GM12874 (cell line): ENCODE results near the gene SPTLC3.

Source experiments
- TF ChIP-seq, protein P1 (sequence below): IDR thresholded peaks from 2 replicates; pipeline ENCODE4 v1.5.1; 2011; ENCODE audit warnings: low read depth, mild to moderate bottlenecking, control low read depth, low read length, moderate library complexity; ENCODE audit not compliant: insufficient read depth

The SPTLC3 gene

DNA sequence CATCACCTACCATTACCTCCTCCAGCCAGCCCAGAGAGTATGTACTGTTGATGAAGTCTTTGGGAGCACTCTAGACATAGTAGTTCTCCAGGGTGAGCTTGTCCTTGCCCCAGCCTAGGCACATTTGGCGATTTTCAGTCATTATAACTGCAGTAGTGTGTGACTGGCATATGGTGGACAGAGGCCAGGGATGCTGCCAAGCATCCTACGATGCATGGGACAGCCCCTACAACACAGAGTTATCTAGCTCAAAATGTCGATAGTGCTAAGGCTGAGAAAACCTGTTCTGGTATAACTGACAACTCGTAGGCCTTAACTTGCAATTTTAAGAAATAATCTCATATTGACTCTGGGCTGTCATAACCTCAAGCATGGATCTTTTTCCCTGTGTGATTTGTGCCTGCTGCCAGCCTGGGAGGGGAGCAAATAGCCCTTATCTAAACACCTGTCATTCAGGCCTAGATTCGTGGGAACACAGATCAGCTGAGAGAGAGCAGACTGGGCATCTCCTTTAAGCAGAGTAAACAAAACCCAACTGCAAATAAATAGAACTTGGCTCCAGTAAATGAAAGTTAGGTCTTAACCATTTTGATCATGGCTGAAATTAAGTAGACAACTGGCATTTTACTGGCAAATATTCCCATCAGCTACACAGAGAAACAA lies 102.6 kb downstream of the SPTLC3 start:
- TF ChIP-seq, protein P1, sequence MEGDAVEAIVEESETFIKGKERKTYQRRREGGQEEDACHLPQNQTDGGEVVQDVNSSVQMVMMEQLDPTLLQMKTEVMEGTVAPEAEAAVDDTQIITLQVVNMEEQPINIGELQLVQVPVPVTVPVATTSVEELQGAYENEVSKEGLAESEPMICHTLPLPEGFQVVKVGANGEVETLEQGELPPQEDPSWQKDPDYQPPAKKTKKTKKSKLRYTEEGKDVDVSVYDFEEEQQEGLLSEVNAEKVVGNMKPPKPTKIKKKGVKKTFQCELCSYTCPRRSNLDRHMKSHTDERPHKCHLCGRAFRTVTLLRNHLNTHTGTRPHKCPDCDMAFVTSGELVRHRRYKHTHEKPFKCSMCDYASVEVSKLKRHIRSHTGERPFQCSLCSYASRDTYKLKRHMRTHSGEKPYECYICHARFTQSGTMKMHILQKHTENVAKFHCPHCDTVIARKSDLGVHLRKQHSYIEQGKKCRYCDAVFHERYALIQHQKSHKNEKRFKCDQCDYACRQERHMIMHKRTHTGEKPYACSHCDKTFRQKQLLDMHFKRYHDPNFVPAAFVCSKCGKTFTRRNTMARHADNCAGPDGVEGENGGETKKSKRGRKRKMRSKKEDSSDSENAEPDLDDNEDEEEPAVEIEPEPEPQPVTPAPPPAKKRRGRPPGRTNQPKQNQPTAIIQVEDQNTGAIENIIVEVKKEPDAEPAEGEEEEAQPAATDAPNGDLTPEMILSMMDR = no peak

DNA sequence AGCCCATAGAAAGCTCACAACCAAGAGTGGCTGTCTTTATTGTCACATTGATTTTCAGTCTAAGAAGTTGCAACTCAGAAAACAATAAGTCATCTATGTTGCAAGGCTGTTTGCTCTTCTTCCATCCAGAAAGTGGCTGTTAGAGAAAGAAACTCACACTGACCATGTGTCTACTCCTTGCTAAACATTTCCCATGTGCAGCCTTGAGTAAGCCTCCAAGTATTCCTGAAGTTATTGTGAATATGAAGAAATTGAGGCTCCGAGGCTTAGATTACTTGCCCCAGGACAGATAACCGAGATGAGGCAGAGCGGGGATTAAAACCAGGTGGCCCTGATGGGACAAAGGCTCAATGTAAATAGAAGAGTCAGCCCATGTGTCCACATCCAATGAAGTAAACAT lies 105.0 kb downstream of the SPTLC3 start:
- TF ChIP-seq, protein P1 = no peak

DNA sequence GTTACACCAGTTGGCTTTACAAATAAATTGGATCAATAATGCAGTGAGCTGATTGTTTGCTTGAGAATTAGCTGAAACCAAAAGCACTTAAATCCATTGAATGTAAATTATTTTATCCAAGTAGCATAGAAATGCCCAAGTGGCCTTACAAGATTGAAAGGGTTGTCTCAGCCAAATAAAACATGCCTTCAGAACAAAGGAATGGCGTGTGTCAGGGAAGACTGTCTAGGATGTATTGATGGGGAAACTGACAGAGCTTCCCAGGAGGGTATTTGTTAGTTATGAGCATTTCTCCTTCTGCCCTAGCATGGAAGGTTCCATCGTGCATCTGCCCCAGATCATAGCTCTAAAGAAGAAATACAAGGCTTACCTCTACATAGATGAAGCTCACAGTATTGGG lies 108.4 kb downstream of the SPTLC3 start:
- TF ChIP-seq, protein P1 = no peak

DNA sequence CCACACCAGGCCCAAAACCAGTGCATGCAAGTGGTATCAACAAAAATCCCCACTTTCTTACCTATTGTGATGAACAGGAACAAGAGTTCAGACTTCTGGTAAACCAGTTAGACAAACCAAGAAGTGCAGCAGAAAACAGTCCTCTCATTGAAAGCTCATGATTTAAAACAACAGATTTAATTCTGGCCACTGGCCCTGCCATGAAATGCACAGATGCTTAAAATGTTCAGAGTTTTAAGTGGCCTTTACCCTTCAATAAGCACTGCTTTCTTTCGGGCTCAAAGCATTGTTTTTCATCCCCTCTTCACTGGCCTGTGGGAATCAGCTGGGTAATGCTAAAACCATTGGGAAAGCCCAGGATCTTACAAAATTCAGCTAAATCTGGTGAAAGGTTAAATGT lies 109.9 kb downstream of the SPTLC3 start:
- TF ChIP-seq, protein P1 = no peak

DNA sequence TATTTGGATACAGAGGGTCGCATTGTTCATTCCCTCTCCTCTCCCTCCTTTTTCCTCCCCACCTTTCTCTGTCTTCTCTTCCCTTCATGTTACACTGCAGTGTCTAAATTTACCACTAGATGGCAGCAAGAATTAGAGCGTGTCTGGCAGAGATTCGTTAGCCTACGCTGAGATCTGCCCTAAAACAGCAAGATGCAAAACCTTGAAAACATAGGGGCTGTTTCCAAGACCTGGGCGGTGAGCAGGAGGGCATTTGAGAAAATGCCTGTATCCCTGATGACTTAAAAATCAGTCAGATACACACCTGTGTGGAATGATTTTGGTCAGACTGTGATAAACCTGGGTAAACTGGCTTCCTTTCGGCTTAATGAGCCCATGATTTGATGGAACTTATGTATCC lies 110.8 kb downstream of the SPTLC3 start:
- TF ChIP-seq, protein P1 = peak; percentile 72

DNA sequence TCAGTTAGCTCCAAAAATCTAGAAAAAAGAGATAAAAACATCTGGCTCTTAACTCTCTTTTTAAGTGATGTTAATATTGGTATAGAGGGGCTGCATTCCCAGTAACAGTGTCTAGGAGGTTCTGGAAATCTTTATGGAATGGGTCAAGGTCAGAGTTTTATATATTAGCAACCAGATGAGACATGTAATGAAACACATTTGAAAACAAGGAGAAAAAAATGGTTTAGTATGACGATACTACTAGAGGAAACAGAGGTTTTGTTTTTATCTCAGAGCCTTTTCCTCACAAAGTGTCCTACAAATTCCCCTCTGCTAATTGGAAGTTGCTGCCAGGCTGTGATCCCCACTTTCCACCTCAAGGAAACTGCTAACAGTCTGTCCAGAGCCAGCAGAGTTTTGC lies 111.7 kb downstream of the SPTLC3 start:
- TF ChIP-seq, protein P1 = no peak

DNA sequence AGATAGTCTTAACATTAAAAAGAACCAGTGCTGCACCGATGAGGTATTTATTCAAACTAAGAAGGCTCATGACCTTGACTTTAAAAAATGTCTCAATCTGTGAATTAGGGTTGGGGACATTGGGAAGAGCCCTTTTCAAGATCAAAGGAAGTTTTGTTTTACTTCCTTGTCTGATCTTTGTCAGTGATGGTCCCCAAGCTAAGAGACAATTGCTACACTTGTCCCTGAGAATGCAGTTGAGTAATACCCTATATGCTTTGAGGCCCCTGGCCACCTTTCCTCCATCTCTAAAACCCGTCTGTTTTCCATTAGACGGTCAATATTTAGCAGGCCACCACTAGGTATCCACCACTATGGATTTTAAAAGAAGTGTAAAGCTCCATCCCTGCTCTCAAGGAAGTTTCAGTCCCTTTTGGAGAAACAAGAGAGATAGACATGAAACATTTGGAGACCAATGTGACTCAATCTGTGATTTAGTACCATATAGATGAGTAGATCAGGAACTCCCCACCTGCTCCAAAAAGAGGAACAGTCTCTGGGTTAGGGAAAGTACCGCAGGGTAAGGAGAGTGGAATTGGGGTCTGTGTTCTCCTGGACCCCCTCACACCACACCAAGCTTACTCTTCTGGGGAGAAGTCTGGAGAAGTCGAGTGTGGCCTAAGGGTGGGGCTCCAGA lies 113.2 kb downstream of the SPTLC3 start:
- TF ChIP-seq, protein P1 = no peak
